ENCODE measurements around the gene ATP11A. TPM values are rescaled to one million over a fixed set of nuclear protein-coding genes. Genes with fewer than 3 reads are reported as not detected.

Gene ATP11A
- total and polyA plus RNA-seq, 2 experiments from 2014 or later, result 4.9 to 5.0 TPM

DNA sequence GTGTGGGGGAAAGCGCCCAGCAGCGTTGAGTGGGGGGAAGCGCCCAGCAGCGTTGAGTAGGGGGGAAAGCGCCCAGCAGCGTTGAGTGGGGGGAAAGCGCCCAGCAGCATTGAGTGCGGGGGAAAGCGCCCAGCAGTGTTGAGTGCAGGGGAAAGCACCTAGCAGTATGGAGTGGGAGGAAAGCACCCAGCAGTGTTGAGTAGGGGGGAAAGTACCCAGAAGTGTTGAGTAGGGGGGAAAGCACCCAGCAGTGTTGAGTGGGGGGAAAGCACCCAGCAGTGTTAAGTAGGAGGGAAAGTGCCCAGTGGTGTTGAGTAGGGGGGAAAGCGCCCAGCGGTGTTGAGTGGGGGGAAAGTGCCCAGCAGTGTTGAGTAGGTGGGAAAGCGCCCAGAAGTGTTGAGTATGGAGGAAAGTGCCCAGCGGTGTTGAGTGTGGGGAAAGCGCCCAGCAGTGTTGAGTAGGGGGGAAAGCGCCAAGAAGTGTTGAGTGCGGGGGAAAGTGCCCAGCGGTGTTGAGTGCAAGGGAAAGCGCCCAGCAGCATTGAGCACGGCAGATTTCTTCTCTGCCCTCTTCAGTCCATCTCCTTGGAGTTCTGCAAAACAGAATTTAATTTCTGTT, 138.4 kb downstream of the ATP11A start:
- no peak overlapping the region for H3K9ac ChIP-seq
- TF ChIP-seq EZH2 (IDR thresholded peaks at IDR 0.05; ENCODE audit: insufficient read depth, poor library complexity, severe bottlenecking), result no peak
- TF ChIP-seq EZH2phosphoT487 (IDR thresholded peaks at IDR 0.05; ENCODE audit: insufficient read depth, low read depth), result no peak
- no peaks in the 10 kb centered on the region for H3K4me1 ChIP-seq (ENCODE audit: insufficient read depth)
- no peak overlapping the region for H2AFZ ChIP-seq
- DNase-seq, result no peak
- H3K4me3 ChIP-seq, result no peak overlapping the region
- H3K27me3 ChIP-seq (replicated peaks; ENCODE audit: insufficient read depth), result no peaks in the 10 kb centered on the region
- no peaks in the 10 kb centered on the region for H3K9me2 ChIP-seq (ENCODE audit: insufficient read depth)
- H3K27ac ChIP-seq, result no peak overlapping the region
- WGBS, 2 experiments (ENCODE audit: low coverage in 1 of 2, low lambda C conversion rate in 2 of 2, missing lambda C conversion rate in 2 of 2), result 87 to 90% methylated on average over 14 to 19 of the region's 19 CpGs
- in situ Hi-C loops (cut with MboI), result no loop called here
- H3K4me2 ChIP-seq (ENCODE audit: unreplicated experiment), result no peak overlapping the region
- no peaks in the 10 kb centered on the region for H3F3A ChIP-seq (ENCODE audit: insufficient read depth)
- H3K36me3 ChIP-seq (ENCODE audit: low read depth), result no peaks in the 10 kb centered on the region
- no peaks in the 10 kb centered on the region; the same call in 1 of the 2 replicates for H4K20me1 ChIP-seq (ENCODE audit: insufficient read depth)
- H3K79me2 ChIP-seq (ENCODE audit: insufficient read depth), result no peaks in the 10 kb centered on the region
- H3K9me3 ChIP-seq (ENCODE audit: low read depth), result no peaks in the 10 kb centered on the region

DNA sequence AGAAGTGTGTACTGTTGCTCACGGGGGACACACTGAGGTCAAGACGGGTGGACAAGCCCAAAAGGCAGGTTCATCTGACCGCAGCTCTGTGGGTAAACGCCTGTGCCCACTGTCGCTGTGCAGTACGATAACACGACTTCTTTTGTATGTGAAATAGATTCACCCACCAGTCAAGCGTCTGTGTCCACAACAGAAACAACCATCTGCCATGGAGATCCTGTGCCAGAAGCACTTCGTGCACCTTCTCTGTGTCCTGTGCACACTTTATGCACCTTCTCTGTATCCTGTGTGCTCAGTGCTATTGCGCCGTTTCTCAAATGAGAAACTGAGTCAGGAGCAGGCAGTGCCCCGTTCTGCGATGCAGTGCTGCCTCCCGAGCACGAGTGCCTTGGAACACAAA, 138.9 kb downstream of the ATP11A start:
- TF ChIP-seq EZH2phosphoT487 (IDR thresholded peaks at IDR 0.05; ENCODE audit: insufficient read depth, low read depth) (no peak), EZH2 (IDR thresholded peaks at IDR 0.05; ENCODE audit: insufficient read depth, poor library complexity, severe bottlenecking) (no peak)
- Histone ChIP-seq H3K79me2 (ENCODE audit: insufficient read depth) (no peaks in the 10 kb centered on the region), H3K27ac (no peak overlapping the region), H3K9me3 (ENCODE audit: low read depth) (no peaks in the 10 kb centered on the region), H3K9ac (no peak overlapping the region), H4K20me1 (ENCODE audit: insufficient read depth) (no peaks in the 10 kb centered on the region; the same call in 1 of the 2 replicates), H3K36me3 (ENCODE audit: low read depth) (no peaks in the 10 kb centered on the region), H3K4me3 (no peak overlapping the region), H3K9me2 (ENCODE audit: insufficient read depth) (no peaks in the 10 kb centered on the region), H3F3A (ENCODE audit: insufficient read depth) (no peaks in the 10 kb centered on the region), H3K27me3 (replicated peaks; ENCODE audit: insufficient read depth) (no peaks in the 10 kb centered on the region), H2AFZ (no peak overlapping the region), H3K4me2 (ENCODE audit: unreplicated experiment) (no peak overlapping the region), H3K4me1 (ENCODE audit: insufficient read depth) (no peaks in the 10 kb centered on the region)
- no peak for DNase-seq
- 92% methylated on average over 15 of the region's 15 CpGs for WGBS, 2 experiments (ENCODE audit: low coverage in 1 of 2, low lambda C conversion rate in 2 of 2, missing lambda C conversion rate in 2 of 2)
- in situ Hi-C loops (cut with MboI), result no loop called here

DNA sequence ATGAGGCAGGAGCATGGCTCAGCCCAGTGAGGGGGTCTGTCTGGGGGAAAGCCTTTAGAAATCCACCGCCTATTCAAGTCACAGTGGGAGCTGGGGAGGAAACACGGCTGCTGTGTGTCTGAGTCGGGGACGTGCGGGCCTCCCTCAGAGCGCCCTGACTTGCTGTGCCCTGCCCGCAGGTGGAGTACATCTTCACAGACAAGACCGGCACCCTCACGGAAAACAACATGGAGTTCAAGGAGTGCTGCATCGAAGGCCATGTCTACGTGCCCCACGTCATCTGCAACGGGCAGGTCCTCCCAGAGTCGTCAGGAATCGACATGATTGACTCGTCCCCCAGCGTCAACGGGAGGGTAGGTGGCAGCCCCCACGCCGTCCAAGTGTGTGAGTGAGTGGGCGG, 141.4 kb downstream of the ATP11A start:
- Histone ChIP-seq H3K9me2 (ENCODE audit: insufficient read depth) (no peaks in the 10 kb centered on the region), H3K9ac (no peak overlapping the region), H4K20me1 (ENCODE audit: insufficient read depth) (no peaks in the 10 kb centered on the region), H3K4me1 (ENCODE audit: insufficient read depth) (no peaks in the 10 kb centered on the region), H3F3A (ENCODE audit: insufficient read depth) (no peaks in the 10 kb centered on the region), H2AFZ (no peak overlapping the region), H3K36me3 (ENCODE audit: low read depth) (no peaks in the 10 kb centered on the region; the same call in 1 of the 2 replicates), H3K9me3 (ENCODE audit: low read depth) (no peaks in the 10 kb centered on the region), H3K79me2 (ENCODE audit: insufficient read depth) (no peaks in the 10 kb centered on the region), H3K4me3 (no peak overlapping the region), H3K4me2 (ENCODE audit: unreplicated experiment) (no peak overlapping the region), H3K27me3 (replicated peaks; ENCODE audit: insufficient read depth) (no peaks in the 10 kb centered on the region), H3K27ac (no peak overlapping the region)
- in situ Hi-C loops (cut with MboI), result no loop called here
- TF ChIP-seq EZH2 (IDR thresholded peaks at IDR 0.05; ENCODE audit: insufficient read depth, poor library complexity, severe bottlenecking) (no peak), EZH2phosphoT487 (IDR thresholded peaks at IDR 0.05; ENCODE audit: insufficient read depth, low read depth) (no peak)
- no peak for DNase-seq
- WGBS, 2 experiments (ENCODE audit: low coverage in 1 of 2, low lambda C conversion rate in 2 of 2, missing lambda C conversion rate in 2 of 2), result 96 to 98% methylated on average over 21 of the region's 21 CpGs

DNA sequence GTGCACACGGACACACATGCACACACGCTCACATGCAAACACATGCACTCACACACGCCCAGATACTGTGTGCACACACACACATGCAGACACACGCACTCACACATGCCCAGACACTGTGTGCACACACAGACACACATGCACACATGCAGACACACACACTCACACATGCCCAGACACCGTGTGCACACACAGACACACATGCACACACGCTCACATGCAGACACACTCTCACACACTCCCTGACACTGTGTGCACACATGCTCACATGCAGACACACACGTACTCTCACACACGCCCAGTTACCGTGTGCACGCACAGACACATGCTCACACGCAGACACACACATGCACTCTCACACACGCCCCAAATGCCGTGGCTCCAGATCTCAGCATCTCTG, 142.0 kb downstream of the ATP11A start:
- in situ Hi-C loops (cut with MboI), result no loop called here
- WGBS, 2 experiments (ENCODE audit: low coverage in 1 of 2, low lambda C conversion rate in 2 of 2, missing lambda C conversion rate in 2 of 2), result 87 to 91% methylated on average over 12 to 13 of the region's 13 CpGs
- no peaks in the 10 kb centered on the region for H3K27me3 ChIP-seq (replicated peaks; ENCODE audit: insufficient read depth)
- TF ChIP-seq EZH2 (IDR thresholded peaks at IDR 0.05; ENCODE audit: insufficient read depth, poor library complexity, severe bottlenecking), result no peak
- no peak for TF ChIP-seq EZH2phosphoT487 (IDR thresholded peaks at IDR 0.05; ENCODE audit: insufficient read depth, low read depth)
- H3K9me3 ChIP-seq (ENCODE audit: low read depth), result no peaks in the 10 kb centered on the region
- no peaks in the 10 kb centered on the region for H3K9me2 ChIP-seq (ENCODE audit: insufficient read depth)
- H3K4me3 ChIP-seq, result no peak overlapping the region
- H3F3A ChIP-seq (ENCODE audit: insufficient read depth), result no peaks in the 10 kb centered on the region
- no peak overlapping the region for H2AFZ ChIP-seq
- H4K20me1 ChIP-seq (ENCODE audit: insufficient read depth), result no peaks in the 10 kb centered on the region
- no peak overlapping the region for H3K27ac ChIP-seq
- no peaks in the 10 kb centered on the region for H3K79me2 ChIP-seq (ENCODE audit: insufficient read depth)
- H3K4me1 ChIP-seq (ENCODE audit: insufficient read depth), result no peaks in the 10 kb centered on the region
- H3K9ac ChIP-seq, result no peak overlapping the region
- no peaks in the 10 kb centered on the region; the same call in 1 of the 2 replicates for H3K36me3 ChIP-seq (ENCODE audit: low read depth)
- H3K4me2 ChIP-seq (ENCODE audit: unreplicated experiment), result no peak overlapping the region
- DNase-seq, result no peak
